ENCODE measurements around the gene DNAJC4. TPM values are rescaled to one million over a fixed set of nuclear protein-coding genes. Genes with fewer than 3 reads are reported as not detected.

Gene DNAJC4
- total RNA-seq, 2 experiments from 2014 or later, result 14.1 to 42.4 TPM

- Histone ChIP-seq H3K36me3 (ENCODE audit: insufficient read depth, low read length) (peaks cover 13% of the 10 kb centered on the region; the same call in 1 of the 2 replicates), H3K27ac (ENCODE audit: low read depth, low read length, poor library complexity, severe bottlenecking) (no peak overlapping the region), H3K9me2 (ENCODE audit: insufficient read depth, low read length) (no peaks in the 10 kb centered on the region), H3K9me3 (ENCODE audit: low read length) (no peaks in the 10 kb centered on the region), H3K4me2 (ENCODE audit: low read length) (no peak overlapping the region), H3K4me3 (ENCODE audit: low read depth, low read length, poor library complexity, severe bottlenecking) (no peak overlapping the region), H3K79me2 (ENCODE audit: insufficient read depth, low read depth, low read length) (peaks cover 11% of the 10 kb centered on the region; the same call in 1 of the 2 replicates), H3K4me1 (ENCODE audit: insufficient read depth, low read length, poor library complexity, severe bottlenecking) (peaks cover 9% of the 10 kb centered on the region), H4K20me1 (ENCODE audit: insufficient read depth, low read length) (no peaks in the 10 kb centered on the region), H2AFZ (ENCODE audit: low read length) (no peak overlapping the region)
- TF ChIP-seq EZH2phosphoT487 (IDR thresholded peaks at IDR 0.05; ENCODE audit: borderline replicate concordance, low read depth, low read length), result no peak
- TF ChIP-seq CTCF (conservative IDR thresholded peaks at IDR 0.05; ENCODE audit: low read length), result no peak
- POLR2A ChIA-PET, result interaction anchor here (0.7 kb wide), 1 partner anchor 29 kb away, joined by 10 read pairs; no protein-coding TSS in a partner anchor
- no peak for DNase-seq (ENCODE audit: low spot score)
- intact Hi-C loops (cut with micrococcal nuclease; ENCODE audit: unreplicated experiment), result no loop called here
- BruUV-seq (replicated peaks), result no TSS peak
- CTCF ChIA-PET (ENCODE audit: unreplicated experiment), result no interaction called here
Observed at GRCh38 chr11:64275031-64275800, 44.9 kb downstream of the DNAJC4 start.

GRCh38 chr11:64275841-64276240 is 45.5 kb downstream of the DNAJC4 start:
- ChIA-PET CTCF (ENCODE audit: unreplicated experiment) (no interaction called here), POLR2A (no interaction called here)
- Histone ChIP-seq H3K9me3 (ENCODE audit: low read length) (no peaks in the 10 kb centered on the region), H2AFZ (ENCODE audit: low read length) (no peak overlapping the region), H3K27ac (ENCODE audit: low read depth, low read length, poor library complexity, severe bottlenecking) (no peak overlapping the region), H4K20me1 (ENCODE audit: insufficient read depth, low read length) (no peaks in the 10 kb centered on the region), H3K4me3 (ENCODE audit: low read depth, low read length, poor library complexity, severe bottlenecking) (no peak overlapping the region), H3K4me1 (ENCODE audit: insufficient read depth, low read length, poor library complexity, severe bottlenecking) (peaks cover 9% of the 10 kb centered on the region), H3K9me2 (ENCODE audit: insufficient read depth, low read length) (no peaks in the 10 kb centered on the region), H3K4me2 (ENCODE audit: low read length) (no peak overlapping the region), H3K79me2 (ENCODE audit: insufficient read depth, low read depth, low read length) (peaks cover 11% of the 10 kb centered on the region; the same call in 1 of the 2 replicates), H3K36me3 (ENCODE audit: insufficient read depth, low read length) (peaks cover 13% of the 10 kb centered on the region; the same call in 1 of the 2 replicates)
- no peak for TF ChIP-seq EZH2phosphoT487 (IDR thresholded peaks at IDR 0.05; ENCODE audit: borderline replicate concordance, low read depth, low read length)
- no peak for TF ChIP-seq CTCF (conservative IDR thresholded peaks at IDR 0.05; ENCODE audit: low read length)
- intact Hi-C loops (cut with micrococcal nuclease; ENCODE audit: unreplicated experiment), result no loop called here
- no peak for DNase-seq (ENCODE audit: low spot score)
- BruUV-seq (replicated peaks), result no TSS peak
